GM04503 (cell line): ENCODE results near the gene SLC24A4.

Experiments
- DNase-seq: peaks from one replicate; pipeline ENCODE4 v3.0.0-alpha.2; 2012; ENCODE audit warnings: low read depth

SLC24A4 gene

DNA sequence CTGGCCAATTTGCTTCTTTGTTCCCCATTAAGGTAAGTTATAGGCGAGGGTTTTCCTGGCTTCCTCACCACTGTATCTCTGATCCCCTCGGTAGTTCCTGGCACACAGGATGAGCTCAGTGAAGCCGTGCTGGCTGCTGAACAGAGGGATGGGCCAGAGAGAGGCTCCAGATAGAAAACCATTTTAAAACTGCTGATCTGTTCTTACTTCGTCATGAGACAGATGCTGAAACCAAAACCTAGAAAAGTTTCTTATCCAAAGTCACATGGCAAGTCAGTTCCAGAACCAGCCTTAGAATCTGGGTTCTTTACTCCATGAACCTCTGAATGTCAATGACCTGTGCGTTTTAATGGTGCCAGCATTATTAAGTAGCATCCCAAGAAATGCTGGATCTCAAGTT lies 114.3 kb downstream of the SLC24A4 start:
- DNase-seq, result no peak

DNA sequence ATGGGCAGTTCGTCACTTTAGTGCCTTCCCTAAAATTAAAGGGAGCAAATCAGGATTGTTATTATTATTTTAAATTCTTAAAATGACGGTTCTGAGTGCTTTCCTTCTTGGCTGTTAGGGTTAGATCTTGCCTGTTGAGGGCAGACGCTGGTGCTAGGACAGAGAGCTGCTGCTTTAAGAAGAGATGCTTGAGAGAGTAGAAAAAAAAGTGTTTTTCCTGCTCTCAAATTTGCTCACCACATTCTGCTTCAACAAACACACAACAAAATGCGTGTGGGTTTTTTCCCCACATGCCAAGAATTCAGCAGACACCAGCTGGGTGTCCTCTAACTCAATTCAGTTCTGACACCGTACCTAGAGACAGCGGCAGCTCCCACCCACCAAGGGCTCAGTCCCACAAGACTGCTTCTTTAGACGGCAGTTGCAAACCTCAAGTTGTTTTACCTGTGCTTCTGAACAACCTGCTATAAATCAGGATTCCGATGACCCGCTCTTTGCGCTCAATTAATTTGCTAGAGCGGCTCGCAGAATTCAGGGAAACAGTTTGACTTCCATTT lies 114.8 kb downstream of the SLC24A4 start:
- DNase-seq, result no peak

DNA sequence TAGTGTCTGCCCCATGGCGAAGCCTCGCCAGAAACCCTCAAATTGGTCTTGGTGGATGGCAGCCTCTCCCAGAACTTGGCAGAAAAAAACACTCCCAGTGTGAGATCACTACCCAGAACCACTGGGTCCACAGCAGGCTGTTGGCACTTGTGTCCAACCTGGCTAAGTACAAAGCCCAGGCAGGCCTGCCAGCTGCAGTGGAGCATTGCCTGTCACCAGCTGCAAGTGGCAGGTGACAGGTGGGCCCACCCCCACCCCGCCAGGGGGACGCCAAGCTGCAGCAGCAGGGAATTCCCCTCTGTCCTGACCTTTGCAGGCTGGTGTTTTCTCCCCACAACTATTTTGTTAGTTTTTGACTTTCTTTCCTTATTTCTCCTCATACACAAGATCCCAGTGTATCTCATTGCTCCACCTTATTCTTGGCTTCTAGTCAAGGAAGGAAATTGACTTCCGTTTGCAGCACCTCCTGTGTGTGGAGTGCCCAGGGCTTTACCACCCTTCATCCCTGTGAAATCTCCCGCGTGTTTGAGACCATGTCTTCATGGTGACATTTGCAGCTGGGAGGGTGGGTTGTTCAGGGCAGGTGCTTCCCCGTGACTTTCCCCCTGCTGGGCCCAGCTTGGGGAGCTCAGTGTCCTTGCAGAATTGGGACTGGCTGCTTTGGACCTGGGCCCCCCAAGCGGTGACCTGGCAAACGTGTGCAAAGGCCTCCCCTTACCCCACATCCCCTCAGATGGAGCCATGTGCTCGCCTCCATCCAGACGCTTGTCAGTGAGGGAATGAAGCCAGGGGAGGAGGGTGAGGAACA lies 116.8 kb downstream of the SLC24A4 start:
- DNase-seq, result no peak

DNA sequence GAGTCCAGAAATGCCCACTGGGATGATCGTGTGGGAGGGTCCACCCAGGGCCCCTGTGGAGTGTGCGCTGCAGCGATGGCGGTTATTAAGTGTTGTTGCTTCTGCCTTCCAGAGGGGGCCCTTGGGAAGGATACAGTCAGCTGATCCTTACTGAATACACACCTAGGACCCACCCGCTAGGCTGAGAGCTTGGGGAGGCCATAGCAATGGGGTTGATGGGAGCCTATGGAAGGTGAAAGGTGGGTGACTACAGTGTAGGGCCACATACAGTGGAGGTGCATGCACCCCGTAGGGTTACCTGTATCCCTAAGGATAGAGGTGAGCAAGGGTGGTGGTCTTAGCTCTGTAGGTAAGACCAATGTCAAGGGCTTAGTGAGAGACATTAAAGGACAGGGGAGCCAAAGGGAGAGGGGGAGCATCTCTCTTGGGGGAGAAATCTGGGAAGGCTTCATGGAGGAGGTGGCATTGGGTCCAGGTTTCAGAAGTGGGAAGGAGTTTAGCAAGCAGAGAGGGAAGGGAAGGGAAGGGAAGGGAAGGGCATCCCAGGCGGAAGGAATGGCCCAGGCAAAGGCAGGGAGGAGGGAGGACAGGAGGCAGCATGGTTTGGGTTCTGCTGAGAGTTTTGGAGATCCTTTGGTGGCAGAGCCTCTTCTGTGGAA lies 117.5 kb downstream of the SLC24A4 start:
- no peak for DNase-seq

- no peak for DNase-seq
These were observed 119.0 kb downstream of the SLC24A4 start for GRCh38 chr14:92441751-92442504.

DNA sequence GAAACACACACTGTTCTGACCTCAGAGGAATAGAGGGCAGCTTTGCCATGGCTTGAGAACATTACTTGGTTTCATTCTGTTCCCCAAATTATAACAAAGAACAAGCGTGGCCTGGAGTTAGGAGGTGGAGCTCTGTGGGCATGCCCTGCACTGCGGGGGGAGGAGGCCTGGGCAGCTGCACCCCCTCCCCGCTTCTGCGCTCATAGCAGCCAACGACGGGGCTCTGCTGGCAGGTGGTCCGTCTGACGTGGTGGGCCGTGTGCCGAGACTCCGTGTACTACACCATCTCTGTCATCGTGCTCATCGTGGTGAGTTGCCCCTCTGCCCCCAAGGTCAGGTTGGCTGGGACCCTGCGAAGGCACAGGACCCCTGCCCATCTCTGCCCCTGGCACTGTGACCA lies 120.2 kb downstream of the SLC24A4 start:
- no peak for DNase-seq

- no peak for DNase-seq
These were observed 120.8 kb downstream of the SLC24A4 start for GRCh38 chr14:92443741-92444140.

DNA sequence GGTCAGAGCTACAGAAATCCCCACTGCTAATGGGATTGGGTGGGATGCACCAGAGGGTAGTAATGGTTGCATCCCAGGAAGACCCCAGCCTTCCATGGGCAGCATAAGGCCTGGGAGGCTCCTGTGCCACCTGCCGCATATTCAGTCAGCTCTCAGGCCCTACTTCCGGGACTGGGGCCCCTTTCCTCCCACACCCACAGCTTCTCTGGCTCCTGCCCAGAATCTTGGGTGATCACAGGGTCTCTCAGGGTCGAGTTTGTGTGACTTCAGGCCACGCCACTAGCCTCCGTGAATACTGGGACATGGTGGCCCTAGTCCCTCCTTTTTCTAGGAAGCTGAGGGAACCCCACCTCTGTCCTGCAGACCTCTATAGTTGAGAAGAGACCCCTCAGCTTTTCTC lies 123.8 kb downstream of the SLC24A4 start:
- DNase-seq, result no peak

- DNase-seq, result no peak
These were observed 124.6 kb downstream of the SLC24A4 start for GRCh38 chr14:92447416-92448197.

GRCh38 chr14:92448786-92449185 lies 125.8 kb downstream of the SLC24A4 start:
- DNase-seq, result no peak

DNA sequence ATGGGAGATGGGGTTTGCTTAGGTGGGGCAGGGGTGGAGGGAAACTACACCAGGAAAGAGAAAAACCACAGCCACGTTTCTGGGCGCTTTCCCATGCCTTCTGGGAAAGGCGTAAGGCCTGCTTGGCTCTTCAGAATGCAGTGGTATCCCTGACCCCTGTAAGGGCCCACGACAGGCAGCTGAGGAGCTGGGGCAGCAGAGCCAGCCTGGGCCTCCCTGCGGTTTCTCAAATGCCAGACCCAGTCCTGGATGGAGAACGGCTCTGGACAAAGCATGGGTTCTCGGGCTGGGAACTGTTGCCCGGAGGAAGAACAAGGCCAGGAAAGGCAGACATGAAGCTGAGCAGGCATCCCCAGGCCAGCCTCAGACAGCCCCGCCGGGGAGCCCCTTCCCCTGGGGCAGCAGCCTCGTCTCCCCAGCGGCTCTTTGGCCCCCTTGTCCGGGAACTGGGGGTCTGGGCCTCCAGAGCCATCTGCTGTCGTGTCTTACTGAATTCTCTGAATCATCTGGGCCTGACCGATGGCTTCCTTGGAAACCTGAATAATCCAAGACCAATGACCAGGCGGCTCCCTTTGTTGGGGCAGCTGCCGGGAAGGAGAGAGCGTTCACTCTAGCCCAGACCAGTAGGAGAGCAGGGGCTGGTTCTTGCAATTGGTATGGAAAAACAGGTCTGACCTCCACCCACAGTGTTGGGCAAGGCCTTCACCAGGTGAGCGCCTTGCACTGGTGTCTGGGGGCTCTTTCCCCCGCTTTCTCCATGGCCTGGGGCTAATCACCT lies 126.6 kb downstream of the SLC24A4 start:
- no peak for DNase-seq

- no peak for DNase-seq
These were observed 127.5 kb downstream of the SLC24A4 start for GRCh38 chr14:92450351-92451070.

- DNase-seq, result no peak
These were observed 128.3 kb downstream of the SLC24A4 start for GRCh38 chr14:92451245-92451644.

- DNase-seq, result no peak
These were observed 128.8 kb downstream of the SLC24A4 start for GRCh38 chr14:92451755-92452154.

- DNase-seq, result no peak
These were observed 129.5 kb downstream of the SLC24A4 start for GRCh38 chr14:92452471-92452870.

GRCh38 chr14:92453691-92454090 lies 130.7 kb downstream of the SLC24A4 start:
- no peak for DNase-seq

GRCh38 chr14:92455231-92455630 lies 132.3 kb downstream of the SLC24A4 start:
- DNase-seq, result no peak

- no peak for DNase-seq
These were observed 133.4 kb downstream of the SLC24A4 start for GRCh38 chr14:92456215-92457015.

DNA sequence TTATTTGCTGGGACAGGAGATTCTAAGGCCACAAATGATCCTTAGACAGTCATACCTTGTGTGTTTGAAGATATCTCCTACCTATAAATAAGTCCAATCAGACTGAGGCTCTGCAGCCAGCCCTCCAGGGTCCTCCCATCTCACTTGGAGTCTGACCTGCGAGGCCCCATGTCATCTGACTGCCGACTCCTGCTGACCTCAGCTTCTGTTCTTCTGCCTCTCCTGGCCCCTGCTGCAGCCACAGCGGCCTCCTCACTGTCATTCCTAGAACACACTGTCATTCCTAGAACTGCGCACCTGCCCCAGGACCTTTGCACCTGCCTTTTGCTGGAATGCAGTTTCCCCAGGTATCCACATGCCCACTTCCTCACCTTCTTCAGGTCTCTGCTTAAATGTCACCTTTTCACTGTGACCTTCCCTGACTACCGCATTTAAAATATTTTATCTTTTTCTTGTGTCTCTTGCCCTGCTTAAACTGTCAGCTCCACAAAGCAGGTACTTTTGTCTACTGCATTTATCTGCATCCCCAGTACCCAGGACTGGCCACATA lies 134.1 kb downstream of the SLC24A4 start:
- DNase-seq, result no peak
